IMR-90 (cell line): ENCODE results near the gene RNF149. TPM values are rescaled to one million over a fixed set of nuclear protein-coding genes. Genes with fewer than 3 reads are reported as not detected.

ENCODE experiments used
- ATAC-seq: fragments of 200-7000 bp; cut with Tn5 transposase; 2 replicates; pipeline ENCODE4 v1.9.1; 2020; ENCODE audit warnings: low read depth, mild to moderate bottlenecking, moderate library complexity
- Bru-seq: library from RNA; stranded (reverse); fragments of 400-500 nt; gene quantifications from one replicate; lab custom pipeline; 2021; lab: Mats Ljungman, UMichigan
- BruChase-seq, 2 experiments: library from RNA; stranded (reverse); fragments of 400-500 nt; gene quantifications; one replicate each; lab custom pipeline; 2021; lab: Mats Ljungman, UMichigan
- BruUV-seq: library from RNA; stranded (reverse); fragments of 400-500 nt; replicated peaks from 2 replicates; lab custom pipeline; 2021; lab: Mats Ljungman, UMichigan
- CTCF ChIA-PET: fragments of 300-600 bp; formaldehyde crosslinking; extraction: SDS; loops from one replicate; lab custom pipeline; 2021; ENCODE audit warnings: antibody characterized with exemption; lab: Yijun Ruan, JAX
- POLR2A ChIA-PET: fragments of 300-600 bp; sonication (Branson Sonifier 250); formaldehyde crosslinking; loops from one replicate; lab custom pipeline; 2022; ENCODE audit warnings: antibody characterized with exemption; ENCODE audit not compliant: unreplicated experiment; lab: Charles Lee
- DNase-seq: peaks from one replicate; pipeline ENCODE4 v3.0.0; 2013
- H2AFZ ChIP-seq: replicated peaks from 2 replicates; pipeline ENCODE3; 2013; ENCODE audit warnings: low read length, mild to moderate bottlenecking; ENCODE audit not compliant: poor library complexity
- H2AK5ac ChIP-seq: 2 replicates; pipeline ENCODE4 v1.6.1; 2013; ENCODE audit warnings: low read depth, low read length, inconsistent platforms
- H2AK9ac ChIP-seq: replicated peaks from 2 replicates; pipeline ENCODE3; 2013; ENCODE audit warnings: mild to moderate bottlenecking, low read depth, low read length, moderate library complexity; ENCODE audit not compliant: poor library complexity
- H2BK120ac ChIP-seq: 2 replicates; pipeline ENCODE4 v1.6.1; 2013; ENCODE audit warnings: low read depth, low read length, inconsistent platforms
- H2BK15ac ChIP-seq: 3 replicates; pipeline ENCODE4 v1.6.1; 2013; ENCODE audit warnings: low read depth, low read length, inconsistent platforms
- H2BK20ac ChIP-seq: 2 replicates; pipeline ENCODE4 v1.6.1; 2013; ENCODE audit warnings: low read depth, mild to moderate bottlenecking, inconsistent platforms, low read length, moderate library complexity
- H2BK5ac ChIP-seq: 2 replicates; pipeline ENCODE4 v1.6.1; 2013; ENCODE audit warnings: mild to moderate bottlenecking, low read depth, low read length, inconsistent platforms; ENCODE audit not compliant: poor library complexity, severe bottlenecking
- H3K14ac ChIP-seq: replicated peaks from 2 replicates; pipeline ENCODE4 v1.6.1; 2013; ENCODE audit warnings: low read depth, low read length, inconsistent platforms
- H3K18ac ChIP-seq: 2 replicates; pipeline ENCODE4 v1.6.1; 2013; ENCODE audit warnings: low read depth, low read length, control low read depth
- H3K23ac ChIP-seq: 2 replicates; pipeline ENCODE4 v1.6.1; 2013; ENCODE audit warnings: low read depth, low read length, inconsistent platforms
- H3K27ac ChIP-seq: 2 replicates; pipeline ENCODE4 v1.5.1; 2013; ENCODE audit warnings: mild to moderate bottlenecking, control low read depth, low read length; ENCODE audit not compliant: insufficient read depth
- H3K27me3 ChIP-seq: 2 replicates; pipeline ENCODE4 v1.6.1; 2013; ENCODE audit warnings: low read length; ENCODE audit not compliant: control insufficient read depth, insufficient read depth
- H3K36me3 ChIP-seq: 2 replicates; pipeline ENCODE4 v1.6.1; 2013; ENCODE audit warnings: low read length, mixed read lengths; ENCODE audit not compliant: control insufficient read depth, insufficient read depth
- H3K4ac ChIP-seq: 2 replicates; pipeline ENCODE4 v1.6.1; 2013; ENCODE audit warnings: low read depth, low read length, inconsistent platforms
- H3K4me1 ChIP-seq: 2 replicates; pipeline ENCODE4 v1.6.1; 2013; ENCODE audit warnings: low read length, mixed read lengths; ENCODE audit not compliant: control insufficient read depth, insufficient read depth
- H3K4me2 ChIP-seq: 2 replicates; pipeline ENCODE4 v1.6.1; 2013; ENCODE audit warnings: low read depth, mild to moderate bottlenecking, control low read depth, low read length, moderate library complexity
- H3K4me3 ChIP-seq: 2 replicates; pipeline ENCODE4 v1.5.1; 2013; ENCODE audit warnings: low read depth, mild to moderate bottlenecking, control low read depth, low read length, moderate library complexity; ENCODE audit not compliant: insufficient read depth
- H3K56ac ChIP-seq: 2 replicates; pipeline ENCODE4 v1.6.1; 2013; ENCODE audit warnings: low read length, inconsistent platforms; ENCODE audit not compliant: insufficient read depth; ENCODE audit errors: extremely low read depth
- H3K79me1 ChIP-seq, 2 experiments: 2 replicates each; pipeline ENCODE4 v1.6.1; 2013; ENCODE audit warnings: low read length in 2 of 2, inconsistent platforms in 1 of 2, low read depth in 1 of 2
- H3K9ac ChIP-seq: 2 replicates; pipeline ENCODE4 v1.6.1; 2013; ENCODE audit warnings: low read depth, low read length, control low read depth
- H3K9me1 ChIP-seq: 2 replicates; pipeline ENCODE4 v1.6.1; 2013; ENCODE audit warnings: low read length, inconsistent platforms; ENCODE audit not compliant: insufficient read depth
- H3K9me3 ChIP-seq: 2 replicates; pipeline ENCODE4 v1.6.1; 2013; ENCODE audit warnings: low read length; ENCODE audit not compliant: control insufficient read depth, insufficient read depth
- H4K20me1 ChIP-seq: 2 replicates; pipeline ENCODE4 v1.6.1; 2013; ENCODE audit warnings: low read length, inconsistent platforms; ENCODE audit not compliant: insufficient read depth
- H4K5ac ChIP-seq: 2 replicates; pipeline ENCODE4 v1.6.1; 2013; ENCODE audit warnings: mild to moderate bottlenecking, low read depth, low read length, control low read depth
- H4K8ac ChIP-seq, 2 experiments: 2 replicates each; pipeline ENCODE4 v1.6.1; 2013; ENCODE audit warnings: low read depth in 2 of 2, low read length in 2 of 2, control low read depth in 1 of 2, inconsistent platforms in 1 of 2
- H4K91ac ChIP-seq: 2 replicates; pipeline ENCODE4 v1.6.1; 2013; ENCODE audit warnings: low read depth, low read length, inconsistent platforms; ENCODE audit not compliant: insufficient read depth
- BHLHE40 ChIP-seq: fragments of 150-350 bp; IDR thresholded peaks from 2 replicates; pipeline ENCODE4 v1.6.1; 2016; ENCODE audit warnings: mild to moderate bottlenecking, low read depth, low read length
- FOS ChIP-seq: fragments of 150-350 bp; IDR thresholded peaks from 2 replicates; pipeline ENCODE4 v1.6.1; 2016; ENCODE audit warnings: low read depth, low read length
- MAFK ChIP-seq: IDR thresholded peaks from 2 replicates; pipeline ENCODE4 v1.6.1; 2012; ENCODE audit warnings: low read depth, low read length, improper control_type of control experiment
- MAZ ChIP-seq: IDR thresholded peaks from 2 replicates; pipeline ENCODE4 v1.6.1; 2012; ENCODE audit warnings: low read depth, mild to moderate bottlenecking, low read length, improper control_type of control experiment, moderate library complexity, borderline replicate concordance
- MXI1 ChIP-seq: IDR thresholded peaks from 2 replicates; pipeline ENCODE4 v1.6.1; 2012; ENCODE audit warnings: low read depth, mild to moderate bottlenecking, low read length, moderate library complexity, borderline replicate concordance
- NFE2L2 ChIP-seq: fragments of 150-350 bp; IDR thresholded peaks from 2 replicates; pipeline ENCODE4 v1.6.1; 2016; ENCODE audit warnings: low read depth, mild to moderate bottlenecking, low read length
- POLR2A ChIP-seq: IDR thresholded peaks from 2 replicates; pipeline ENCODE4 v1.6.1; 2012; ENCODE audit warnings: mild to moderate bottlenecking, low read depth, low read length
- RAD21 ChIP-seq: IDR thresholded peaks from 2 replicates; pipeline ENCODE4 v1.6.1; 2012; ENCODE audit warnings: low read length, improper control_type of control experiment
- RCOR1 ChIP-seq: IDR thresholded peaks from 2 replicates; pipeline ENCODE4 v1.6.1; 2012; ENCODE audit warnings: mild to moderate bottlenecking, low read length, improper control_type of control experiment; ENCODE audit not compliant: insufficient replicate concordance
- RFX5 ChIP-seq: IDR thresholded peaks from 2 replicates; pipeline ENCODE4 v1.8.0; 2012; ENCODE audit warnings: low read depth, mild to moderate bottlenecking, low read length, moderate library complexity
- SMC3 ChIP-seq: fragments of 150-350 bp; IDR thresholded peaks from 2 replicates; pipeline ENCODE4 v1.6.1; 2016; ENCODE audit warnings: low read depth, mild to moderate bottlenecking, antibody characterized with exemption, low read length, moderate library complexity
- WGBS, 2 experiments: methylation state at CpG; one replicate each; pipeline versions ENCODE4 v1.1.5 to v1.1.7; 2013; ENCODE audit warnings: missing lambda C conversion rate in 2 of 2; ENCODE audit not compliant: insufficient read length in 1 of 2; ENCODE audit errors: extremely low coverage in 2 of 2; 5-methylcytosine and 5-hydroxymethylcytosine counted together
- dilution Hi-C: fragments of 300-500 bp; cut with HindIII; formaldehyde crosslinking; loops from one replicate; pipeline ENCODE4 v1.14.3; 2018; ENCODE audit warnings: low sequenced_read_pairs; ENCODE audit not compliant: unreplicated experiment
- in situ Hi-C: fragments of 300-500 bp; cut with MboI; formaldehyde crosslinking; loops from 3 replicates; pipeline ENCODE4 v1.14.3; 2019; ENCODE audit warnings: low sequenced_read_pairs, inconsistent platforms, mixed read lengths
- intact Hi-C: fragments of 100-400 bp; cut with micrococcal nuclease; formaldehyde crosslinking; loops from 2 replicates; pipeline ENCODE4 v1.10.0; 2022
- long read RNA-seq: library from polyadenylated mRNA; unstranded; transcript quantifications from one replicate; pipeline ENCODE4 v2.0.0, GENCODE V29; 2021; ENCODE audit not compliant: unreplicated experiment
- polyA plus RNA-seq, 3 experiments: library from polyadenylated mRNA; depleted of rRNA; stranded (reverse); fragments of >200 nt; gene quantifications; 2 replicates each; pipeline ENCODE4 v1.2.3, GENCODE V29; 2012; ENCODE audit warnings: low replicate concordance in 1 of 3
- total RNA-seq: library from RNA; depleted of rRNA; stranded (reverse); fragments of >200 nt; gene quantifications from 2 replicates; pipeline ENCODE4 v1.2.3, GENCODE V29; 2012; rRNA removed
- TF ChIP-seq, protein P1 (sequence below): fragments of 150-350 bp; IDR thresholded peaks from 2 replicates; pipeline ENCODE4 v1.6.1; 2017; ENCODE audit warnings: mild to moderate bottlenecking, antibody characterized with exemption, low read length, low read depth

RNF149 gene, protein sequence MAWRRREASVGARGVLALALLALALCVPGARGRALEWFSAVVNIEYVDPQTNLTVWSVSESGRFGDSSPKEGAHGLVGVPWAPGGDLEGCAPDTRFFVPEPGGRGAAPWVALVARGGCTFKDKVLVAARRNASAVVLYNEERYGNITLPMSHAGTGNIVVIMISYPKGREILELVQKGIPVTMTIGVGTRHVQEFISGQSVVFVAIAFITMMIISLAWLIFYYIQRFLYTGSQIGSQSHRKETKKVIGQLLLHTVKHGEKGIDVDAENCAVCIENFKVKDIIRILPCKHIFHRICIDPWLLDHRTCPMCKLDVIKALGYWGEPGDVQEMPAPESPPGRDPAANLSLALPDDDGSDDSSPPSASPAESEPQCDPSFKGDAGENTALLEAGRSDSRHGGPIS
- total RNA-seq (18.6 and 26.4 TPM in 2 replicates), polyA plus RNA-seq (2012; rRNA removed) (13.0 and 14.5 TPM in 2 replicates), Bru-seq, nascent RNA (percentile 82 among the genes with signal in this experiment), BruChase-seq, experiment 1, labeled RNA remaining after a 6-hour chase (percentile 85 among the genes with signal in this experiment), BruChase-seq, experiment 2, labeled RNA remaining after a 2-hour chase (percentile 84 among the genes with signal in this experiment)
- 6.0 and 11.0 TPM in 2 replicates for polyA plus RNA-seq (2012; cell fraction: cytosol; rRNA removed)
- polyA plus RNA-seq (2012; cell fraction: nucleus; rRNA removed; ENCODE audit: low replicate concordance) = 24.2 and 39.6 TPM in 2 replicates
- long read RNA-seq, transcript RNF149-201 (7 exons, 2,458 nt) = major isoform, 49 of 59 reads
- long read RNA-seq, partial matches to known transcripts = 1 of 59 reads
- long read RNA-seq, other reads (novel, unspliced or antisense) = 8 of 59 reads

DNA sequence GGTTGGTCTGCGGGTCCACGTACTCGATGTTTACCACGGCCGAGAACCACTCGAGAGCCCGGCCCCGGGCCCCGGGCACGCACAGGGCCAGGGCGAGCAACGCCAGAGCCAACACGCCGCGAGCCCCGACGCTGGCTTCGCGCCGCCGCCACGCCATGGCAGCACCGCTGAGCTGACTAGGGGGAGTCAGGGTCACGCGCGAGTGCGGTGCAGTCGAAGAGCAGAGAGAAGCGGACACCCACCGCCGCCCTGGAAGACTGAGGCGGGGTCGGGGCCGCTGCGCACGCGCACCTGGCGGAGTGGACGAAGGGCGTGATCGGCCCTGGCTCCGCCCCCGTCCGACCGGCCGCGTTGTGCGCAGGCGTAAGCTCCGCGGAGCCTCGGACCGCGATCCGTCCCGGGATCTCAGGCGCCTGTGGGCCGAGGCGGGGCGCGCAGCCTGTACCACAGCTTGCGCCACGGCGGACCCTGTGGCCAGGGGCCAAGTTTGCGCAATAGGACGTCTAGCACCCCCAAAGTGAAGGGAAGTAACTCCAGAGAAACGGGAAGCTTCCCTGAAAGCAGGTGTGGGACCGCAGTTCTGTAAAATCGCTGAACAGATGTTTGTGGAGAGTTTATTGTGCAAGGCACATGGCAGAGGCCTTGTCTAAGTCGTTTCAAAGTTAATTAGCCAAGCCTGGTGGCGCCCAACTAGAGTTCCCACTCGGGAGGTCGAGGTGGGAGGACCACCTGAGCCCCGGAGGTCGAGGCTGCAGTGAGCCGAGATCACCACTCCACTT, at the start of gene RNF149:
TSS of gene RNF149 (minus strand) at position 270 of the 779 bp plus-strand sequence. CDS start at position 157, 113 bp downstream.
- H2AK5ac ChIP-seq = peak within 1 kb of the TSS; percentile 79
- DNase-seq (peak; percentile 86), ATAC-seq (peak; percentile 94)
- TSS peak; percentile 54 for BruUV-seq
- peak within 1 kb of the TSS; percentile 89 for H4K91ac ChIP-seq
- H2BK20ac ChIP-seq = no peak within 1 kb of the TSS
- peak within 1 kb of the TSS; percentile 92 for H3K14ac ChIP-seq
- H3K36me3 ChIP-seq = no peaks in the 10 kb centered on the region
- peak within 1 kb of the TSS; percentile 78 for H3K27ac ChIP-seq
- H3K9ac ChIP-seq = peak within 1 kb of the TSS; percentile 85
- ChIA-PET CTCF (interaction anchor here (0.5 to 0.6 kb wide), 4 partner anchors 32 to 329 kb away, joined by 3 to 4 read pairs (median 4); no protein-coding TSS in a partner anchor), POLR2A (no interaction called here)
- peaks cover 15% of the 10 kb centered on the region for H3K9me1 ChIP-seq
- dilution Hi-C loops = no loop called here
- in situ Hi-C loops = no loop called here
- peak within 1 kb of the TSS; percentile 80 for H3K4ac ChIP-seq
- H3K9me3 ChIP-seq = no peaks in the 10 kb centered on the region
- peak within 1 kb of the TSS; percentile 99 for H3K4me2 ChIP-seq
- H2BK15ac ChIP-seq = peak within 1 kb of the TSS; percentile 82; the same call in 1 of the 3 replicates
- intact Hi-C loops = no loop called here
- H2BK120ac ChIP-seq = peak within 1 kb of the TSS; percentile 33
- peaks cover 42% of the 10 kb centered on the region for H4K20me1 ChIP-seq
- no peaks in the 10 kb centered on the region for H3K27me3 ChIP-seq
- WGBS, 2 experiments = 1% methylated on average over 59 of the region's 76 CpGs; no CpG with 5 or more reads in 1 of the 2 experiments
- peak within 1 kb of the TSS; percentile 93 for H4K5ac ChIP-seq
- peak within 1 kb of the TSS; percentile 78; the same call in 1 of the 2 replicates for H3K56ac ChIP-seq
- peak within 1 kb of the TSS; percentile 86 for H3K4me3 ChIP-seq
- H3K23ac ChIP-seq = peak within 1 kb of the TSS; percentile 97
- H2AFZ ChIP-seq = peak within 1 kb of the TSS; percentile 98
- peaks cover 12% of the 10 kb centered on the region for H3K4me1 ChIP-seq
- peaks cover 14 to 47% of the 10 kb centered on the region in 2 experiments for H3K79me1 ChIP-seq
- H4K8ac ChIP-seq = peak within 1 kb of the TSS; percentile 94 to 100
- peak within 1 kb of the TSS; percentile 20 for H3K18ac ChIP-seq
- H2AK9ac ChIP-seq = peak within 1 kb of the TSS; percentile 97
- H2BK5ac ChIP-seq = peak within 1 kb of the TSS; percentile 78
- TF ChIP-seq, protein P1, sequence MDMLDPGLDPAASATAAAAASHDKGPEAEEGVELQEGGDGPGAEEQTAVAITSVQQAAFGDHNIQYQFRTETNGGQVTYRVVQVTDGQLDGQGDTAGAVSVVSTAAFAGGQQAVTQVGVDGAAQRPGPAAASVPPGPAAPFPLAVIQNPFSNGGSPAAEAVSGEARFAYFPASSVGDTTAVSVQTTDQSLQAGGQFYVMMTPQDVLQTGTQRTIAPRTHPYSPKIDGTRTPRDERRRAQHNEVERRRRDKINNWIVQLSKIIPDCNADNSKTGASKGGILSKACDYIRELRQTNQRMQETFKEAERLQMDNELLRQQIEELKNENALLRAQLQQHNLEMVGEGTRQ = no peak
- TF ChIP-seq MAZ = no peak
- no peak for TF ChIP-seq RAD21
- TF ChIP-seq BHLHE40 = 0 out of 2 replicates have a peak, but pooled peaks have one; percentile 9
- no peak for TF ChIP-seq FOS
- no peak for TF ChIP-seq RCOR1
- no peak for TF ChIP-seq RFX5
- peak; percentile 39; the same call in 1 of the 2 replicates for TF ChIP-seq MXI1
- TF ChIP-seq NFE2L2 = no peak
- TF ChIP-seq POLR2A = peak; percentile 62; the same call in 1 of the 2 replicates
- TF ChIP-seq SMC3 = no peak
- TF ChIP-seq MAFK = no peak
